Stimulated activated memory B cell treated with anti-CD40 and anti-IgM and Interleukin-4, amounts not matched to agents 10 μg/mL and 1 μg/mL and 100 μg/mL, for 72 hours (primary cell): ENCODE results near the gene GRIK3.

Experiments used
- ATAC-seq: fragments of 150-1000 bp; cut with Tn5 transposase; 2 replicates; pipeline ENCODE4 v1.10.0; 2021
- H3K27ac Mint-ChIP-seq: one replicate; pipeline ENCODE4 v1.8.0; 2022; ENCODE audit warnings: mild to moderate bottlenecking, mixed read lengths
- H3K27me3 Mint-ChIP-seq: one replicate; pipeline ENCODE4 v1.8.0; 2022; ENCODE audit warnings: mixed read lengths
- H3K36me3 Mint-ChIP-seq: one replicate; pipeline ENCODE4 v1.8.0; 2022; ENCODE audit warnings: mixed read lengths
- H3K4me1 Mint-ChIP-seq: one replicate; pipeline ENCODE4 v1.8.0; 2022; ENCODE audit warnings: mixed read lengths
- H3K4me3 Mint-ChIP-seq: one replicate; pipeline ENCODE4 v1.8.0; 2022; ENCODE audit warnings: mild to moderate bottlenecking, moderate library complexity, mixed read lengths
- H3K9me3 Mint-ChIP-seq: one replicate; pipeline ENCODE4 v1.8.0; 2022; ENCODE audit warnings: mixed read lengths

GRIK3 gene

GRCh38 chr1:36963006-36963405, 71.3 kb downstream of the GRIK3 start:
- H3K27me3 Mint-ChIP-seq, result peaks cover 21% of the 10 kb centered on the region
- no peaks in the 10 kb centered on the region for H3K9me3 Mint-ChIP-seq
- H3K4me1 Mint-ChIP-seq, result no peaks in the 10 kb centered on the region
- H3K27ac Mint-ChIP-seq, result no peak overlapping the region
- no peaks in the 10 kb centered on the region for H3K36me3 Mint-ChIP-seq
- ATAC-seq, result no peak
- H3K4me3 Mint-ChIP-seq, result no peak overlapping the region

- no peak overlapping the region for H3K4me3 Mint-ChIP-seq
- no peaks in the 10 kb centered on the region for H3K4me1 Mint-ChIP-seq
- H3K36me3 Mint-ChIP-seq, result no peaks in the 10 kb centered on the region
- peaks cover 21% of the 10 kb centered on the region for H3K27me3 Mint-ChIP-seq
- no peak for ATAC-seq
- H3K27ac Mint-ChIP-seq, result no peak overlapping the region
- H3K9me3 Mint-ChIP-seq, result no peaks in the 10 kb centered on the region
These were observed 73.2 kb downstream of the GRIK3 start for GRCh38 chr1:36961062-36961615.

- Mint-ChIP-seq H3K27ac (no peak overlapping the region), H3K4me3 (no peak overlapping the region), H3K9me3 (no peaks in the 10 kb centered on the region), H3K4me1 (peaks cover 2% of the 10 kb centered on the region), H3K36me3 (no peaks in the 10 kb centered on the region), H3K27me3 (peaks cover 30% of the 10 kb centered on the region)
- ATAC-seq, result no peak
These were observed 77.7 kb downstream of the GRIK3 start for GRCh38 chr1:36956570-36956969.

- H3K27me3 Mint-ChIP-seq, result peaks cover 34% of the 10 kb centered on the region
- no peaks in the 10 kb centered on the region for H3K36me3 Mint-ChIP-seq
- H3K4me3 Mint-ChIP-seq, result no peak overlapping the region
- no peaks in the 10 kb centered on the region for H3K9me3 Mint-ChIP-seq
- no peak overlapping the region for H3K27ac Mint-ChIP-seq
- H3K4me1 Mint-ChIP-seq, result peaks cover 13% of the 10 kb centered on the region
- no peak for ATAC-seq
These were observed 79.3 kb downstream of the GRIK3 start for GRCh38 chr1:36955016-36955415.

- H3K36me3 Mint-ChIP-seq, result no peaks in the 10 kb centered on the region
- H3K27me3 Mint-ChIP-seq, result peaks cover 34% of the 10 kb centered on the region
- peaks cover 13% of the 10 kb centered on the region for H3K4me1 Mint-ChIP-seq
- no peak for ATAC-seq
- H3K27ac Mint-ChIP-seq, result no peak overlapping the region
- no peak overlapping the region for H3K4me3 Mint-ChIP-seq
- H3K9me3 Mint-ChIP-seq, result no peaks in the 10 kb centered on the region
These were observed 81.3 kb downstream of the GRIK3 start for GRCh38 chr1:36953061-36953460.

GRCh38 chr1:36951761-36952160, 82.6 kb downstream of the GRIK3 start:
- ATAC-seq, result no peak
- Mint-ChIP-seq H3K4me3 (no peak overlapping the region), H3K9me3 (no peaks in the 10 kb centered on the region)

GRCh38 chr1:36951292-36951750, 83.0 kb downstream of the GRIK3 start:
- Mint-ChIP-seq H3K36me3 (no peaks in the 10 kb centered on the region), H3K27ac (peak overlapping the region; percentile 11), H3K4me1 (peaks cover 13% of the 10 kb centered on the region), H3K9me3 (no peaks in the 10 kb centered on the region), H3K27me3 (peaks cover 49% of the 10 kb centered on the region), H3K4me3 (no peak overlapping the region)
- no peak for ATAC-seq

More at GRCh38 chr1:36951761-36952160, 82.6 kb downstream of the GRIK3 start:
- H3K4me1 Mint-ChIP-seq, result peaks cover 13% of the 10 kb centered on the region
- H3K36me3 Mint-ChIP-seq, result no peaks in the 10 kb centered on the region
- H3K27me3 Mint-ChIP-seq, result peaks cover 45% of the 10 kb centered on the region
- no peak overlapping the region for H3K27ac Mint-ChIP-seq

GRCh38 chr1:36950604-36951291, 83.6 kb downstream of the GRIK3 start:
- no peaks in the 10 kb centered on the region for H3K36me3 Mint-ChIP-seq
- H3K4me1 Mint-ChIP-seq, result peaks cover 13% of the 10 kb centered on the region
- H3K9me3 Mint-ChIP-seq, result no peaks in the 10 kb centered on the region
- no peak overlapping the region for H3K4me3 Mint-ChIP-seq
- peaks cover 54% of the 10 kb centered on the region for H3K27me3 Mint-ChIP-seq
- H3K27ac Mint-ChIP-seq, result peak overlapping the region; percentile 11
- ATAC-seq, result peak; percentile 59

GRCh38 chr1:36948606-36949005, 85.7 kb downstream of the GRIK3 start:
- H3K4me1 Mint-ChIP-seq, result peaks cover 13% of the 10 kb centered on the region
- H3K9me3 Mint-ChIP-seq, result no peaks in the 10 kb centered on the region
- ATAC-seq, result no peak
- H3K27ac Mint-ChIP-seq, result no peak overlapping the region
- H3K36me3 Mint-ChIP-seq, result no peaks in the 10 kb centered on the region
- H3K27me3 Mint-ChIP-seq, result peaks cover 53% of the 10 kb centered on the region
- no peak overlapping the region for H3K4me3 Mint-ChIP-seq

- Mint-ChIP-seq H3K27ac (no peak overlapping the region), H3K27me3 (peaks cover 48% of the 10 kb centered on the region), H3K4me3 (no peak overlapping the region), H3K4me1 (peaks cover 13% of the 10 kb centered on the region), H3K36me3 (no peaks in the 10 kb centered on the region), H3K9me3 (no peaks in the 10 kb centered on the region)
- ATAC-seq, result no peak
These were observed 86.2 kb downstream of the GRIK3 start for GRCh38 chr1:36948147-36948546.

GRCh38 chr1:36947384-36947783, 86.9 kb downstream of the GRIK3 start:
- no peaks in the 10 kb centered on the region for H3K9me3 Mint-ChIP-seq
- peaks cover 13% of the 10 kb centered on the region for H3K4me1 Mint-ChIP-seq
- peaks cover 41% of the 10 kb centered on the region for H3K27me3 Mint-ChIP-seq
- no peaks in the 10 kb centered on the region for H3K36me3 Mint-ChIP-seq
- no peak overlapping the region for H3K4me3 Mint-ChIP-seq
- H3K27ac Mint-ChIP-seq, result no peak overlapping the region
- no peak for ATAC-seq

- Mint-ChIP-seq H3K4me3 (no peak overlapping the region), H3K27ac (no peak overlapping the region), H3K36me3 (no peaks in the 10 kb centered on the region), H3K4me1 (no peaks in the 10 kb centered on the region), H3K27me3 (peaks cover 34% of the 10 kb centered on the region), H3K9me3 (no peaks in the 10 kb centered on the region)
- no peak for ATAC-seq
These were observed 89.4 kb downstream of the GRIK3 start for GRCh38 chr1:36944883-36945282.

- H3K27me3 Mint-ChIP-seq, result peaks cover 36% of the 10 kb centered on the region
- H3K4me3 Mint-ChIP-seq, result no peak overlapping the region
- H3K9me3 Mint-ChIP-seq, result no peaks in the 10 kb centered on the region
- no peaks in the 10 kb centered on the region for H3K36me3 Mint-ChIP-seq
- no peaks in the 10 kb centered on the region for H3K4me1 Mint-ChIP-seq
- no peak for ATAC-seq
- H3K27ac Mint-ChIP-seq, result no peak overlapping the region
These were observed 92.2 kb downstream of the GRIK3 start for GRCh38 chr1:36942148-36942547.

- no peaks in the 10 kb centered on the region for H3K36me3 Mint-ChIP-seq
- ATAC-seq, result no peak
- H3K9me3 Mint-ChIP-seq, result no peaks in the 10 kb centered on the region
- H3K4me3 Mint-ChIP-seq, result no peak overlapping the region
- H3K27ac Mint-ChIP-seq, result no peak overlapping the region
- H3K27me3 Mint-ChIP-seq, result peaks cover 36% of the 10 kb centered on the region
- no peaks in the 10 kb centered on the region for H3K4me1 Mint-ChIP-seq
These were observed 92.9 kb downstream of the GRIK3 start for GRCh38 chr1:36941316-36941978.

- ATAC-seq, result no peak
- Mint-ChIP-seq H3K4me1 (no peaks in the 10 kb centered on the region), H3K36me3 (no peaks in the 10 kb centered on the region), H3K27me3 (peaks cover 36% of the 10 kb centered on the region), H3K27ac (no peak overlapping the region), H3K4me3 (no peak overlapping the region), H3K9me3 (no peaks in the 10 kb centered on the region)
These were observed 95.5 kb downstream of the GRIK3 start for GRCh38 chr1:36938819-36939218.

- no peaks in the 10 kb centered on the region for H3K9me3 Mint-ChIP-seq
- H3K36me3 Mint-ChIP-seq, result no peaks in the 10 kb centered on the region
- H3K4me3 Mint-ChIP-seq, result no peak overlapping the region
- peaks cover 36% of the 10 kb centered on the region for H3K27me3 Mint-ChIP-seq
- H3K27ac Mint-ChIP-seq, result no peak overlapping the region
- H3K4me1 Mint-ChIP-seq, result no peaks in the 10 kb centered on the region
- ATAC-seq, result no peak
These were observed 96.9 kb downstream of the GRIK3 start for GRCh38 chr1:36937371-36937770.
